H1 (cell line): Measurements from ENCODE around the gene PPP3CB. TPM values are rescaled to one million over a fixed set of nuclear protein-coding genes. Genes with fewer than 3 reads are reported as not detected.

ENCODE experiments used
- CTCF ChIA-PET: fragments of 300-600 bp; sonication (Branson Sonifier 250); formaldehyde crosslinking; loops from one replicate; lab custom pipeline; 2021; ENCODE audit not compliant: partially characterized antibody; lab: Charles Lee
- POLR2A ChIA-PET: fragments of 300-600 bp; sonication (Branson Sonifier 250); formaldehyde crosslinking; loops from one replicate; lab custom pipeline; 2021; ENCODE audit warnings: inconsistent platforms; ENCODE audit not compliant: partially characterized antibody; lab: Charles Lee
- DNase-seq, 2 experiments: peaks; one replicate each; pipeline versions ENCODE4 v3.0.0 to v3.0.0-alpha.2; 2010 to 2022; ENCODE audit warnings: low spot score in 2 of 2, low read depth in 1 of 2, mixed read lengths in 1 of 2
- FAIRE-seq: peaks from 2 replicates; lab custom pipeline; 2011; peaks lifted over from hg19 to GRCh38; lab: Jason Lieb, UNC
- H2AFZ ChIP-seq: 2 replicates; pipeline ENCODE4 v1.8.1; 2012; ENCODE audit warnings: low read length, inconsistent platforms
- H2AK5ac ChIP-seq: 2 replicates; pipeline ENCODE4 v1.6.1; 2013; ENCODE audit warnings: low read depth, low read length
- H2BK120ac ChIP-seq: replicated peaks from 2 replicates; pipeline ENCODE3; 2013; ENCODE audit warnings: low read depth, low read length, inconsistent platforms
- H2BK12ac ChIP-seq: 2 replicates; pipeline ENCODE4 v1.6.1; 2013; ENCODE audit warnings: low read depth, low read length
- H2BK15ac ChIP-seq: 2 replicates; pipeline ENCODE4 v1.6.1; 2013; ENCODE audit warnings: low read length
- H2BK20ac ChIP-seq: 2 replicates; pipeline ENCODE4 v1.6.1; 2013; ENCODE audit warnings: low read length
- H2BK5ac ChIP-seq: 2 replicates; pipeline ENCODE4 v1.6.1; 2013; ENCODE audit warnings: low read depth, low read length
- H3K14ac ChIP-seq: 2 replicates; pipeline ENCODE4 v1.6.1; 2013; ENCODE audit warnings: inconsistent platforms; ENCODE audit not compliant: insufficient read length
- H3K18ac ChIP-seq: 2 replicates; pipeline ENCODE4 v1.6.1; 2013; ENCODE audit warnings: low read length; ENCODE audit errors: extremely low read depth
- H3K23ac ChIP-seq: 2 replicates; pipeline ENCODE4 v1.6.1; 2013; ENCODE audit warnings: inconsistent platforms; ENCODE audit not compliant: insufficient read length
- H3K23me2 ChIP-seq: 2 replicates; pipeline ENCODE4 v1.6.1; 2013; ENCODE audit warnings: low read depth, low read length
- H3K27ac ChIP-seq: 2 replicates; pipeline ENCODE4 v1.6.1; 2011; ENCODE audit warnings: low read depth, low read length, inconsistent platforms
- H3K27me3 ChIP-seq, 4 experiments: replicated peaks in 1 of 4; 1 replicate in 1 of 4; 2 replicates in 3 of 4; pipeline versions ENCODE4 v1.6.1 to v1.8.1; 2011 to 2013; ENCODE audit warnings: low read length in 3 of 4, mild to moderate bottlenecking in 3 of 4, inconsistent platforms in 2 of 4, mixed read lengths in 2 of 4, moderate library complexity in 1 of 4; ENCODE audit not compliant: control insufficient read depth in 3 of 4, insufficient read depth in 3 of 4; ENCODE audit errors: extremely low read depth in 1 of 4
- H3K36me3 ChIP-seq, 4 experiments: 2 replicates each; pipeline versions ENCODE4 v1.6.1 to v1.8.1; 2011 to 2013; ENCODE audit warnings: mild to moderate bottlenecking in 4 of 4, low read length in 3 of 4, moderate library complexity in 2 of 4, control low read depth in 1 of 4, inconsistent platforms in 1 of 4; ENCODE audit not compliant: insufficient read depth in 4 of 4, control insufficient read depth in 2 of 4
- H3K4ac ChIP-seq: replicated peaks from 2 replicates; pipeline ENCODE3; 2013; ENCODE audit warnings: low read length, low read depth, mixed read lengths, inconsistent platforms; ENCODE audit not compliant: insufficient read length
- H3K4me1 ChIP-seq, 4 experiments: replicated peaks in 1 of 4; 1 replicate in 1 of 4; 2 replicates in 3 of 4; pipeline versions ENCODE4 v1.6.1 to v1.8.1; 2011 to 2013; ENCODE audit warnings: low read length in 3 of 4, inconsistent platforms in 2 of 4, mixed read lengths in 1 of 4; ENCODE audit not compliant: insufficient read depth in 4 of 4, control insufficient read depth in 3 of 4
- H3K4me2 ChIP-seq, 2 experiments: 2 replicates each; pipeline versions ENCODE4 v1.6.1 to v1.8.1; 2011 to 2013; ENCODE audit warnings: low read depth in 2 of 2, low read length in 2 of 2, control low read depth in 1 of 2, inconsistent platforms in 1 of 2, mild to moderate bottlenecking in 1 of 2; ENCODE audit not compliant: insufficient read depth in 1 of 2
- H3K4me3 ChIP-seq, 4 experiments: fragments of 200-600, 300-600 bp in 1 of 4; sonication (generic), shearing (Covaris generic), sonication (Bioruptor Twin) in 1 of 4; 2 replicates each; pipeline versions ENCODE4 v1.5.1 to v1.8.1; 2011 to 2016; ENCODE audit warnings: low read length in 4 of 4, low read depth in 3 of 4, control low read depth in 2 of 4, inconsistent platforms in 2 of 4, mild to moderate bottlenecking in 2 of 4, mixed read lengths in 1 of 4, moderate library complexity in 1 of 4; ENCODE audit not compliant: insufficient read depth in 2 of 4; ENCODE audit errors: extremely low read depth in 1 of 4
- H3K56ac ChIP-seq: replicated peaks from 2 replicates; pipeline ENCODE3; 2013; ENCODE audit warnings: low read depth, mild to moderate bottlenecking, mixed read lengths, low read length, inconsistent platforms; ENCODE audit not compliant: insufficient read length
- H3K79me1 ChIP-seq: 2 replicates; pipeline ENCODE4 v1.6.1; 2013; ENCODE audit warnings: low read depth, low read length, control low read depth
- H3K79me2 ChIP-seq, 2 experiments: 2 replicates each; pipeline versions ENCODE4 v1.6.1 to v1.8.1; 2012 to 2013; ENCODE audit warnings: low read length in 2 of 2, mild to moderate bottlenecking in 2 of 2, inconsistent platforms in 1 of 2; ENCODE audit not compliant: insufficient read depth in 2 of 2, control insufficient read depth in 1 of 2
- H3K9ac ChIP-seq, 4 experiments: replicated peaks in 1 of 4; 1 replicate in 1 of 4; 2 replicates in 3 of 4; pipeline versions ENCODE4 v1.6.1 to v1.8.1; 2011 to 2013; ENCODE audit warnings: low read depth in 3 of 4, low read length in 3 of 4, control low read depth in 2 of 4, mild to moderate bottlenecking in 2 of 4, moderate library complexity in 2 of 4, inconsistent platforms in 1 of 4; ENCODE audit errors: extremely low read depth in 1 of 4
- H3K9me3 ChIP-seq, 2 experiments: 2 replicates each; pipeline versions ENCODE4 v1.6.1 to v1.8.1; 2012 to 2013; ENCODE audit warnings: mild to moderate bottlenecking in 2 of 2, moderate library complexity in 2 of 2, control low read depth in 1 of 2, inconsistent platforms in 1 of 2, low read depth in 1 of 2, low read length in 1 of 2, mixed read lengths in 1 of 2; ENCODE audit not compliant: insufficient read depth in 2 of 2
- H4K20me1 ChIP-seq, 2 experiments: replicated peaks in 1 of 2; 2 replicates each; pipeline versions ENCODE3 to v1.8.1; 2011 to 2013; ENCODE audit warnings: inconsistent platforms in 2 of 2, low read length in 2 of 2, mild to moderate bottlenecking in 1 of 2; ENCODE audit not compliant: insufficient read depth in 2 of 2, control insufficient read depth in 1 of 2
- H4K5ac ChIP-seq: 2 replicates; pipeline ENCODE4 v1.6.1; 2013; ENCODE audit warnings: low read length, low read depth, mixed read lengths, inconsistent platforms; ENCODE audit not compliant: insufficient read length
- H4K8ac ChIP-seq: 2 replicates; pipeline ENCODE4 v1.8.0; 2013; ENCODE audit warnings: mild to moderate bottlenecking, moderate library complexity, low read length, inconsistent platforms; ENCODE audit not compliant: insufficient read depth; ENCODE audit errors: extremely low read depth
- H4K91ac ChIP-seq: replicated peaks from 2 replicates; pipeline ENCODE3; 2013; ENCODE audit warnings: low read length, mixed read lengths, inconsistent platforms; ENCODE audit not compliant: insufficient read length
- BRCA1 ChIP-seq: IDR thresholded peaks from 2 replicates; pipeline ENCODE4 v1.6.1; 2012; ENCODE audit warnings: low read depth, low read length, improper control_type of control experiment
- EGR1 ChIP-seq: IDR thresholded peaks from 2 replicates; pipeline ENCODE4 v1.6.1; 2011; ENCODE audit warnings: low read depth, low read length, borderline replicate concordance
- WGBS, 2 experiments: shearing (Covaris generic) in 1 of 2; methylation state at CpG; one replicate each; pipeline versions ENCODE4 v1.1.6 to v1.1.7; 2013 to 2015; ENCODE audit warnings: low lambda C conversion rate in 2 of 2, mixed read lengths in 2 of 2, inconsistent platforms in 1 of 2, low coverage in 1 of 2, missing lambda C conversion rate in 1 of 2; ENCODE audit not compliant: insufficient replicate concordance in 2 of 2, insufficient coverage in 1 of 2, insufficient read length in 1 of 2; ENCODE audit errors: extremely low coverage in 1 of 2, missing lambda C conversion rate in 1 of 2; 5-methylcytosine and 5-hydroxymethylcytosine counted together
- polyA plus RNA-seq, 7 experiments: library from polyadenylated mRNA; depleted of rRNA in 3 of 7; stranded (reverse) in 5 of 7; unstranded in 2 of 7; fragments of >200 nt in 5 of 7; fragments of 200-250 nt in 2 of 7; gene quantifications; 1 replicate in 5 of 7; 2 replicates in 1 of 7; 4 replicates in 1 of 7; pipeline versions ENCODE4 v1.2.1 to v1.2.3, GENCODE V29; 2011 to 2013; ENCODE audit warnings: missing spikeins in 2 of 7, mixed read lengths in 2 of 7
- total RNA-seq: library from RNA; stranded (reverse); fragmentation: NEBNext Ultra II Directional; extraction: Animal tissue kit (Norgen Biotek cat#: 25700); gene quantifications from 2 replicates; pipeline ENCODE4 v1.2.1, GENCODE V29; 2021

The PPP3CB gene
- total and polyA plus RNA-seq, 2 of the 8 experiments (the other 6 are each of a cell fraction or from before 2014, with no cell fraction given): 10.5 to 36.3 TPM

DNA sequence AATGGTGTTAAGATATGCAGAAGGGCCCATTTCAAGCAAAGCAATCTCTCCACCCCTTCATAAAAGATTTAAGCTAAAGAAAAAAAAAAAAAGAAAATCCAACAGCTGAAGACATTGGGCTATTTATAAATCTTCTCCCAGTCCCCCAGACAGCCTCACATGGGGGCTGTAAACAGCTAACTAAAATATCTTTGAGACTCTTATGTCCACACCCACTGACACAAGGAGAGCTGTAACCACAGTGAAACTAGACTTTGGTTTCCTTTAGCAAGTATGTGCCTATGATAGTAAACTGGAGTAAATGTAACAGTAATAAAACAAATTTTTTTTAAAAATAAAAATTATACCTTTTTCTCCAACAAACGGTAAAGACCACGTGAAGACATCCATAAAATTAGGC is 28.6 kb downstream of the PPP3CB start:
- Histone ChIP-seq H2BK15ac (no peak overlapping the region), H4K20me1 (no peaks in the 10 kb centered on the region), H2BK20ac (no peak overlapping the region), H4K8ac (no peak overlapping the region), H2BK12ac (no peak overlapping the region), H4K91ac (no peak overlapping the region), H2AFZ (no peak overlapping the region), H3K14ac (no peak overlapping the region), H3K56ac (no peak overlapping the region), H4K5ac (no peak overlapping the region), H3K36me3 (peaks cover 0 to 49% (median 10%) of the 10 kb centered on the region in 4 experiments; a peak in 4 of 8 replicates), H3K4me3 (no peak overlapping the region), H3K9me3 (no peaks in the 10 kb centered on the region), H2BK120ac (no peak overlapping the region), H3K79me2 (no peaks in the 10 kb centered on the region), H3K9ac (no peak overlapping the region), H3K27me3 (no peaks in the 10 kb centered on the region), H3K23me2 (no peaks in the 10 kb centered on the region), H3K4me2 (no peak overlapping the region), H3K4me1 (no peaks in the 10 kb centered on the region), H3K23ac (no peak overlapping the region), H3K18ac (no peak overlapping the region), H3K27ac (no peak overlapping the region), H3K4ac (no peak overlapping the region), H3K79me1 (no peaks in the 10 kb centered on the region), H2BK5ac (no peak overlapping the region), H2AK5ac (no peak overlapping the region)
- 94% methylated on average over 2 of the region's 2 CpGs; no CpG with 5 or more reads in 1 of the 2 experiments for WGBS, 2 experiments
- ChIA-PET CTCF (no interaction called here), POLR2A (interaction anchor here (0.5 kb wide), 1 partner anchor 797 kb away, joined by 3 read pairs; no protein-coding TSS in a partner anchor)
- no peak for TF ChIP-seq EGR1
- TF ChIP-seq BRCA1: no peak
- FAIRE-seq (no peak), DNase-seq (no peak)
